ENCODE measurements around the gene KMT2B.
"Not testable (repeated sequence)": the region's sequence is repeated elsewhere in the genome, so short reads cannot be mapped to it uniquely, and the experiment has no call there.

KMT2B gene

DNA sequence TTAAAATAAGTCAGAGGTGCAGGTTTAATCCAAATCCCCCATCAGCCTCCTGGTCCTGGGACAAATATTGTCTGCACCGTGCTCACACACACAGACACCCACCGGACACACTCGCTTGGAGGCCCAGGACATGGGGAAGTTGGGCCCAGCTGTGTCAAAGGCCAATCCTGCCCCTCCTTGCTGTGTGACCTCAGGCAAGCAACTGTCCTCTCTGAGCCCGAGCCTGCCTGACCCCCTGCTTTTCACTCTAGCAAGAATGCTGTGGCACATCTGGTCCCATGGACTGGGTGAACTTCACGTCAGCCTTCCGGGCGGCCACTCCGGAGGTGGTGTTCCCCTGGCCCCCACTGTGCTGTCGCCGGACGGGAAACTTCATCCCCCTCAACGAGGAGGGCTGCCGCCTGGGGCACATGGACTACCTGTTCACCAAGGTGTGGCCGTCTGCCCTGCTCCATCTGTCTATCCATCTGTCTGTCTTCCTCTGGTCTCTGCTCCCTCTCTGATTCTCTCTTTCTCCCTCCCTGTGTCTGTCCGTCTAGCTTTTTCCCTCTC, 42.1 kb upstream of the KMT2B start:
- no peak for DNase-seq (ENCODE audit: low read depth in 2 of 2)
- TF ChIP-seq CTCF (IDR thresholded peaks at IDR 0.05; ENCODE audit: low read depth, low read length): no peak
- no peak overlapping the region for H3K4me3 ChIP-seq (replicated peaks in 1 of 2; ENCODE audit: low read depth in 2 of 2, low read length in 2 of 2)

DNA sequence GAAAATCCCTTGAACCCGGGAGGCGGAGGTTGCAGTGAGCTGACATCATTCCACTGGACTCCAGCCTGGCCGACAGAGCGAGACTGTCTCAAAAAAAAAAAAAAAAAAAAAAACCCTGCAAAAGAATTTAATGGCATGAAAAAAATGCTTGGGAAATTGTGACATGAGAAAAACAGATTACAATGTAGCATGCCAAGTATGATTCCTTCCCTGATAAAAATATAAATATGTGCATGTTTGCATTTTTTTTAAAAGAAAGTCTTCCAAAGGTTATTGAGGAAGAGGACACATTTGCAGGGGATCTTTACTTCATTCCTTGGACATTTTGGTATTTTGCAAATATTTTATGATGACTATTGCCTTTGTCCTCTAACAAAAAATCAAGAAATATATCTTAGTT, 28.0 kb upstream of the KMT2B start:
- no peak for TF ChIP-seq CTCF (IDR thresholded peaks at IDR 0.05; ENCODE audit: low read depth, low read length)
- no peak overlapping the region for H3K4me3 ChIP-seq (replicated peaks in 1 of 2; ENCODE audit: low read depth in 2 of 2, low read length in 2 of 2)
- peak in 1 of 2 donors; percentile 8 for DNase-seq (ENCODE audit: low read depth in 2 of 2)

GRCh38 chr19:35691106-35691505, 26.7 kb upstream of the KMT2B start:
- H3K4me3 ChIP-seq (replicated peaks in 1 of 2; ENCODE audit: low read depth in 2 of 2, low read length in 2 of 2); DNase-seq (ENCODE audit: low read depth in 2 of 2): not testable (repeated sequence)

DNA sequence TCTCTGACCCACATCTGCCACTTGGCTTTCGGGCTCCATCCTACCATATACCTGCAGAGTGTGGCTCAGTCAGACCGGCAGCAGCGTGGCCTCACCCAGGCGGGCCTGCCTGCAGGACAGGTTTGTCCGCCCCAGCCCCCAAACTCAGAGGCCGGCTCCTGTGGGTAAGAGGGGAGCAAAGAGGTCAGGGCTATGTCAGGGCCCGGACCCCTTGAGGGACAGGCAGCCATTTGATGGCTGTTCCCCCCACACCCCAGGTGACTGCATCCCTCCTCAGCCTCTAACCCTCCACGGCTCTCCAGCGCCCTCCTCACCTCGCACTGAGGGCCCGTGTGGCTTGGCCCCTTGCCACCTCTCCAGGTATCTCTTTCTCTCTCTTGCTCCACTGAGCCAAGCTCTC, 25.8 kb upstream of the KMT2B start:
- no peak for TF ChIP-seq CTCF (IDR thresholded peaks at IDR 0.05; ENCODE audit: low read depth, low read length)

DNA sequence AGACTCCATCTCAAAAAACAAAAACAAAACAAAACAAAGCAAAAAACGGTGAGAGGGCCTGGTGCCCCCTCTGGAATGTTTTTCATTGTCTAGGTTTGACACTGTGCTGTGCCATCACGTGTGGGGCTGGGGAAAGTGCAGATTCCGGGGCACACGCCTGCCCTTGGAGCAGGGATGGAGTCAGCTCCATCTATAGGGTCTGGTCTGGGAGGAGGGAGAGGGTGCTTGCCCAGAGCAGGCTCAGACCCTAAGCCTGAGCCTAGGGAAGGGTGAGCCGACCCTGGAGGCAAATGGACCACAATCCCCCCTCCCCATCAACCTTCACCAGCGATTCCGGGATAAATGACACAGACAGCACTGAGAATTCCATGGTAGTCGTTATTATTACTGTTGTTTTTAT, 24.4 kb upstream of the KMT2B start:
- DNase-seq (ENCODE audit: low read depth in 2 of 2): no peak

More for the DNA sequence above, 25.8 kb upstream of the KMT2B start:
- H3K4me3 ChIP-seq (replicated peaks in 1 of 2; ENCODE audit: low read depth in 2 of 2, low read length in 2 of 2): no peak overlapping the region
- no peak for DNase-seq (ENCODE audit: low read depth in 2 of 2)

DNA sequence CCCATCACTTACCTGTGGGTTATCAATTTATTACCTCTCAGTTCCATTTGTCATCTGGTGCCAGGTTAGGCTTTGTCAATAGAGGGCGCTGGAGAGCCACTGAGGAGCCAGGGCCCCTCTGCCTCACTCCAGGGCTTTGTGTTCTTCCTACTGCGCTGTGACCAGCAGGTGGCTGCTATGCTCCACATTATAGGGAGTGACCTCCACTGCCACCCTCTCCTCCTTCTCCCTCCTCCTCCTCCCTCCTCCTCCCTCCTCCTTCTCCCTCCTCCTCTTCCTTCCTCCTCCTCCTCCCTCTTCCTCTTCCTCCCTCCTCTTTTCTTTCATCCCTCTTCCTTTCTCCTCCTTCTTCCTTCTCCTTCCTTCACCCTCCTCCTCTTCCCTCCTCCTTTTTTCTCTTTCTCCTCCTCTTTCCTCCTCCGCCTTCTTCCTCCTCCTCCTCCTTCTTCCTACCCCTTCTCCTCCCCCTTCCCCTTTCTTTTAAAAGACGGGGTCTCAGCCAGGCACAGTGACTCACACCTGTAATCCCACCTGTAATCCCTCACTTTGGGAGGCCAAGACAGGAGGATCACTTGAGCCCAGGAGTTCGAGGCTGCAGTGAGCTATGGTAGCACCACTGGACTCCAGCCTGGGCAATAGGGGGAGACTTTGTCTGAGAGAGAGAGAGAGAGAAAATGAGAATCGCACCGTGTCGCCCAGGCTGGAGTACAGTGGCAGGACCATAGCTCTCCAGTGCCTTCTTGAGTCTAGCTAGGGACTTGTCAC, 23.8 kb upstream of the KMT2B start:
- DNase-seq (ENCODE audit: low read depth in 2 of 2): peak; percentile 87 to 90
- no peak overlapping the region for H3K4me3 ChIP-seq (replicated peaks in 1 of 2; ENCODE audit: low read depth in 2 of 2, low read length in 2 of 2)
- TF ChIP-seq CTCF (IDR thresholded peaks at IDR 0.05; ENCODE audit: low read depth, low read length): peak; percentile 99

More for the DNA sequence above, 24.4 kb upstream of the KMT2B start:
- TF ChIP-seq CTCF (IDR thresholded peaks at IDR 0.05; ENCODE audit: low read depth, low read length): no peak
- H3K4me3 ChIP-seq (replicated peaks in 1 of 2; ENCODE audit: low read depth in 2 of 2, low read length in 2 of 2): no peak overlapping the region

GRCh38 chr19:35695895-35696422, 21.8 kb upstream of the KMT2B start:
- no peak overlapping the region for H3K4me3 ChIP-seq (replicated peaks in 1 of 2; ENCODE audit: low read depth in 2 of 2, low read length in 2 of 2)
- DNase-seq (ENCODE audit: low read depth in 2 of 2): no peak
- TF ChIP-seq CTCF (IDR thresholded peaks at IDR 0.05; ENCODE audit: low read depth, low read length): no peak
